Measurements from ENCODE around the gene PRKAR1A.

The PRKAR1A gene

DNA sequence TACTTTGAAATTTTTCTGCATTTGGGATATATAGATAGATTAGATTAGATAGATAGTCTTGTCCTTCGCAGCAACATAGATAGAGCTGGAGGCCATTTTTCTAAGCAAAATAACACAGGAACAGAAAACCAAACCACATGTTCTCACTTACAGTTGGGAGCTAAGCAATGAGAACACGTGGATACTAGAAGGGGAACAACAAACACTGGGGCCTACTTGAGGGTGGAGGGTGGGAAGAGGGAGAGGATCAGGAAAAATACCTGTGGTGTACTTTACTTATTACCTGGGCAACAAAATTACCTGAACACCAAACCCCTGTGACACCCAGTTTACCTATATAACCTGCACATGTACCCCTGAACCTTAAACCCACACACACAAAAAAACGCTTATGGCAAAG lies 14.3 kb downstream of the PRKAR1A start:
- Histone ChIP-seq H3K4me1 (ENCODE audit: control insufficient read depth, insufficient read depth, low read length, poor library complexity, severe bottlenecking) (no peaks in the 10 kb centered on the region), H3K9me3 (ENCODE audit: control insufficient read depth, low read length) (no peaks in the 10 kb centered on the region), H3K4me3 (ENCODE audit: extremely low read depth, insufficient read depth, low read length, poor library complexity, severe bottlenecking) (no peak overlapping the region), H3K36me3 (ENCODE audit: control insufficient read depth, insufficient read depth, low read length) (peaks cover 92% of the 10 kb centered on the region), H3K27ac (ENCODE audit: low read depth, low read length, severe bottlenecking) (no peak overlapping the region)
- no CpG with 5 or more reads among the region's 3 CpGs for WGBS, 2 experiments (ENCODE audit: insufficient coverage in 2 of 2)

- no peak overlapping the region for H3K4me3 ChIP-seq (ENCODE audit: extremely low read depth, insufficient read depth, low read length, poor library complexity, severe bottlenecking)
- H3K27ac ChIP-seq (ENCODE audit: low read depth, low read length, severe bottlenecking), result no peak overlapping the region
- WGBS, 2 experiments (ENCODE audit: insufficient coverage in 2 of 2), result 93 to 97% methylated on average over 3 of the region's 4 CpGs
- H3K4me1 ChIP-seq (ENCODE audit: control insufficient read depth, insufficient read depth, low read length, poor library complexity, severe bottlenecking), result no peaks in the 10 kb centered on the region
- H3K36me3 ChIP-seq (ENCODE audit: control insufficient read depth, insufficient read depth, low read length), result peaks cover 88% of the 10 kb centered on the region
- H3K9me3 ChIP-seq (ENCODE audit: control insufficient read depth, low read length), result no peaks in the 10 kb centered on the region
These were observed 15.1 kb downstream of the PRKAR1A start for GRCh38 chr17:68527314-68527713.

- Histone ChIP-seq H3K4me3 (ENCODE audit: extremely low read depth, insufficient read depth, low read length, poor library complexity, severe bottlenecking) (no peak overlapping the region), H3K9me3 (ENCODE audit: control insufficient read depth, low read length) (no peaks in the 10 kb centered on the region), H3K4me1 (ENCODE audit: control insufficient read depth, insufficient read depth, low read length, poor library complexity, severe bottlenecking) (no peaks in the 10 kb centered on the region), H3K36me3 (ENCODE audit: control insufficient read depth, insufficient read depth, low read length) (peaks cover 88% of the 10 kb centered on the region), H3K27ac (ENCODE audit: low read depth, low read length, severe bottlenecking) (no peak overlapping the region)
- WGBS, 2 experiments (ENCODE audit: insufficient coverage in 2 of 2), result 83 to 94% methylated on average over 1 to 3 of the region's 4 CpGs
These were observed 19.0 kb downstream of the PRKAR1A start for GRCh38 chr17:68531252-68531651.

DNA sequence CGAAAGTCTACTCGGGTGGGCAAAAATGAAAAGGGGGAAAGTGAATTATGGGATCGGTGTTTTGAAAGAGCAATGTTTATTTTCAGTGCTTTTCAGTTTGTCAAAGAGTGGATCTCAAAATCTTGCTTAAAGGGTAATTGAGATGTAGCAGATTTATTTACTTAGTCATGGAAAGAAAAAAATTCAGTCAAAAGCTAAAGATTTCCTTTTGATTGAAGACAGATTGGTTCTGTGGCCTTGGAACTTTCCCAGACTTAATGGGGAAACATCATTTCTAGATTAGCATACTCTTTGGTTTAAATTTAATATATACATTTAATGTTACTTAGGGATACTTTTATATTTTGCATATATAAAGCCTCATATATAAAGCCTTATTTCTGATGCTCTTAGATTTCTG lies 20.6 kb downstream of the PRKAR1A start:
- no peak overlapping the region for H3K4me3 ChIP-seq (ENCODE audit: extremely low read depth, insufficient read depth, low read length, poor library complexity, severe bottlenecking)
- H3K9me3 ChIP-seq (ENCODE audit: control insufficient read depth, low read length), result no peaks in the 10 kb centered on the region
- H3K27ac ChIP-seq (ENCODE audit: low read depth, low read length, severe bottlenecking), result no peak overlapping the region
- H3K36me3 ChIP-seq (ENCODE audit: control insufficient read depth, insufficient read depth, low read length), result peaks cover 88% of the 10 kb centered on the region
- 88 to 100% methylated on average over 1 of the region's 3 CpGs for WGBS, 2 experiments (ENCODE audit: insufficient coverage in 2 of 2)
- H3K4me1 ChIP-seq (ENCODE audit: control insufficient read depth, insufficient read depth, low read length, poor library complexity, severe bottlenecking), result no peaks in the 10 kb centered on the region

GRCh38 chr17:68533887-68534694 lies 21.9 kb downstream of the PRKAR1A start:
- Histone ChIP-seq H3K27ac (ENCODE audit: low read depth, low read length, severe bottlenecking) (no peak overlapping the region), H3K4me1 (ENCODE audit: control insufficient read depth, insufficient read depth, low read length, poor library complexity, severe bottlenecking) (no peaks in the 10 kb centered on the region), H3K36me3 (ENCODE audit: control insufficient read depth, insufficient read depth, low read length) (peaks cover 89% of the 10 kb centered on the region), H3K9me3 (ENCODE audit: control insufficient read depth, low read length) (no peaks in the 10 kb centered on the region), H3K4me3 (ENCODE audit: extremely low read depth, insufficient read depth, low read length, poor library complexity, severe bottlenecking) (no peak overlapping the region)
- 100% methylated on average over 1 to 4 of the region's 6 CpGs for WGBS, 2 experiments (ENCODE audit: insufficient coverage in 2 of 2)

DNA sequence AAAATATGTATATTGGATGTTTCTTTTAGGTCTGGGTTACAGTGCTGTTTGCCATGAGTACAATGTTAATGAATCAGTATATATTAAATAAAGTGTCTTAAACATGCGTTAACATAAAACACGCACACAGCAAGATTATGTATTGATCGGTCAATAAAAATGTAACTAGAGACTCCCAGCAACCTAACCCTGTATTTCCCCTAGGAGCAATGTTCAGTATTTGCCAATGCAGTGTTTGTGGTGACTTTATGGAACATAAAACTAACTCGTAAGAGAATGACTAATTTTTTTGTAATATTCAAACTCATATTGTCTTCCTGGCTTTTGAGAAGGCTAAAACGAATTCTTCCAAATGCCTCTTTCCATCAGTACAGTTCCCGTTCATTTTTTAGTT lies 22.5 kb downstream of the PRKAR1A start:
- Histone ChIP-seq H3K9me3 (ENCODE audit: control insufficient read depth, low read length) (no peaks in the 10 kb centered on the region), H3K27ac (ENCODE audit: low read depth, low read length, severe bottlenecking) (no peak overlapping the region), H3K4me1 (ENCODE audit: control insufficient read depth, insufficient read depth, low read length, poor library complexity, severe bottlenecking) (no peaks in the 10 kb centered on the region), H3K36me3 (ENCODE audit: control insufficient read depth, insufficient read depth, low read length) (peaks cover 89% of the 10 kb centered on the region), H3K4me3 (ENCODE audit: extremely low read depth, insufficient read depth, low read length, poor library complexity, severe bottlenecking) (no peak overlapping the region)
- 94% methylated on average over 2 of the region's 6 CpGs; no CpG with 5 or more reads in 1 of the 2 experiments for WGBS, 2 experiments (ENCODE audit: insufficient coverage in 2 of 2)

DNA sequence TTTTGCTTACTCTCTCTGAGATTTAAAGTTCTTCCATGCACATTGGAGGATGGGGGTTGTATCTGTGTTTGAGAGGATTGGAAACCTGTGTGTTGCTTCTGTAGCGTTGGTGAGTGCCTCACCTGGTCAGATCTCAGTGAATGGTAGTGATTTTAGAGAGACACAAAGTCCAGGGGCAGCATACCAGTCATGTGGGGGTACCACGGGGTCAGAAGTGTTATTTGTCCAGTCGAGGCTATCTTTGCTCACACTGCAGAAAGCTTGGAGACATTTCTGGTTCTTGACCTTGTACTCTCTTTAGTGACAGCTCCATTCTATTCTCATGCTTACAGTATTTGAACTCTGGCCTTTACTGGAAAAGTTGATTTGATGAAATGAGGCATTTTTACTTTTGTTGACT lies 23.7 kb downstream of the PRKAR1A start:
- H3K4me1 ChIP-seq (ENCODE audit: control insufficient read depth, insufficient read depth, low read length, poor library complexity, severe bottlenecking), result no peaks in the 10 kb centered on the region
- H3K4me3 ChIP-seq (ENCODE audit: extremely low read depth, insufficient read depth, low read length, poor library complexity, severe bottlenecking), result no peak overlapping the region
- peaks cover 88% of the 10 kb centered on the region for H3K36me3 ChIP-seq (ENCODE audit: control insufficient read depth, insufficient read depth, low read length)
- H3K27ac ChIP-seq (ENCODE audit: low read depth, low read length, severe bottlenecking), result no peak overlapping the region
- 80 to 100% methylated on average over 3 of the region's 3 CpGs for WGBS, 2 experiments (ENCODE audit: insufficient coverage in 2 of 2)
- no peaks in the 10 kb centered on the region for H3K9me3 ChIP-seq (ENCODE audit: control insufficient read depth, low read length)

- Histone ChIP-seq H3K9me3 (ENCODE audit: control insufficient read depth, low read length) (no peaks in the 10 kb centered on the region), H3K27ac (ENCODE audit: low read depth, low read length, severe bottlenecking) (no peak overlapping the region), H3K4me3 (ENCODE audit: extremely low read depth, insufficient read depth, low read length, poor library complexity, severe bottlenecking) (no peak overlapping the region), H3K4me1 (ENCODE audit: control insufficient read depth, insufficient read depth, low read length, poor library complexity, severe bottlenecking) (no peaks in the 10 kb centered on the region), H3K36me3 (ENCODE audit: control insufficient read depth, insufficient read depth, low read length) (peaks cover 72% of the 10 kb centered on the region)
- 94 to 95% methylated on average over 13 to 18 of the region's 20 CpGs for WGBS, 2 experiments (ENCODE audit: insufficient coverage in 2 of 2)
These were observed 27.6 kb downstream of the PRKAR1A start for GRCh38 chr17:68539548-68540467.

GRCh38 chr17:68540981-68541380 lies 28.8 kb downstream of the PRKAR1A start:
- no peaks in the 10 kb centered on the region for H3K9me3 ChIP-seq (ENCODE audit: control insufficient read depth, low read length)
- H3K36me3 ChIP-seq (ENCODE audit: control insufficient read depth, insufficient read depth, low read length), result peaks cover 60% of the 10 kb centered on the region
- no peak overlapping the region for H3K27ac ChIP-seq (ENCODE audit: low read depth, low read length, severe bottlenecking)
- no peaks in the 10 kb centered on the region for H3K4me1 ChIP-seq (ENCODE audit: control insufficient read depth, insufficient read depth, low read length, poor library complexity, severe bottlenecking)
- H3K4me3 ChIP-seq (ENCODE audit: extremely low read depth, insufficient read depth, low read length, poor library complexity, severe bottlenecking), result no peak overlapping the region
- WGBS, 2 experiments (ENCODE audit: insufficient coverage in 2 of 2), result 94 to 96% methylated on average over 7 of the region's 8 CpGs

DNA sequence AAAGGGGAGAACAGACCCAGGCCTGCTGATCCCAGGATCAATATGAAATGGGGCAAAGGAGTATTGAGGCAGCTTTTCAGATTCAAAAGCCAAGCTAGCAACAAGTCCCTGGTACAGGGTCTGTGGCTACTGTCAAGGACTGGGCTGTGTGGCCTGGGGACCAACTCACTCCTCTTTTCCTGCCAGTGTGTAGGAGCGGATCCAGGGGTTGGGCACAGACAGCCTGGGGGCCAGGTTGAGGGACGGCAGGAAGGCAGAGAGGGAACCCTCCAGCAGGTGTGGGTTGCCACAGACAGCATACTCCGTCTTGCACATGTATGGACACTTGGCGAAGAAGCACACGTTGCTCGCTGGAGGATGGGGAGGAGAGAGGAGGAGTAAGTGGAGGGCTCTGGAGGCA lies 29.6 kb downstream of the PRKAR1A start:
- 96 to 97% methylated on average over 6 of the region's 6 CpGs for WGBS, 2 experiments (ENCODE audit: insufficient coverage in 2 of 2)
- no peak overlapping the region for H3K4me3 ChIP-seq (ENCODE audit: extremely low read depth, insufficient read depth, low read length, poor library complexity, severe bottlenecking)

More for the DNA sequence above, 29.6 kb downstream of the PRKAR1A start:
- Histone ChIP-seq H3K27ac (ENCODE audit: low read depth, low read length, severe bottlenecking) (no peak overlapping the region), H3K9me3 (ENCODE audit: control insufficient read depth, low read length) (no peaks in the 10 kb centered on the region), H3K36me3 (ENCODE audit: control insufficient read depth, insufficient read depth, low read length) (peaks cover 52% of the 10 kb centered on the region), H3K4me1 (ENCODE audit: control insufficient read depth, insufficient read depth, low read length, poor library complexity, severe bottlenecking) (no peaks in the 10 kb centered on the region)

Measured in mesodermal cell (in vitro differentiated cells).